ENCODE results near the gene ISCA2.

Gene ISCA2

GRCh38 chr14:74510959-74511409 is 17.4 kb downstream of the ISCA2 start:
- ATAC-seq (ENCODE audit: insufficient read depth, low read depth) (no peak), DNase-seq (no peak)
- no peaks in the 10 kb centered on the region for H4K20me1 ChIP-seq (ENCODE audit: insufficient read depth, low read length)
- no peak overlapping the region for H3K4me2 ChIP-seq (ENCODE audit: insufficient read depth, low read length)
- H3K9ac ChIP-seq (ENCODE audit: low read depth, low read length): no peak overlapping the region
- H3K9me3 ChIP-seq (ENCODE audit: insufficient read depth, low read length, severe bottlenecking): no peaks in the 10 kb centered on the region
- TF ChIP-seq CTCF (IDR thresholded peaks at IDR 0.05; ENCODE audit: borderline replicate concordance, extremely low read depth, low read length, poor library complexity, severe bottlenecking) (no peak), EZH2 (IDR thresholded peaks at IDR 0.05; ENCODE audit: borderline replicate concordance, low read depth, low read length, severe bottlenecking) (no peak)
- no peaks in the 10 kb centered on the region for H3K79me2 ChIP-seq (ENCODE audit: insufficient read depth, low read length)
- H3K27me3 ChIP-seq (ENCODE audit: insufficient read depth, low read length, poor library complexity): no peaks in the 10 kb centered on the region
- no peak overlapping the region for H3K4me3 ChIP-seq (ENCODE audit: low read depth in 1 of 2, low read length in 2 of 2)
- H3K4me1 ChIP-seq (ENCODE audit: insufficient read depth, low read length): peaks cover 15% of the 10 kb centered on the region
- H3K36me3 ChIP-seq (ENCODE audit: insufficient read depth, low read length): no peaks in the 10 kb centered on the region
- no peak overlapping the region for H3K27ac ChIP-seq (ENCODE audit: low read length)
- H2AFZ ChIP-seq (ENCODE audit: low read depth, low read length): no peak overlapping the region

GRCh38 chr14:74511966-74512830 is 18.6 kb downstream of the ISCA2 start:
- no peak overlapping the region for H3K4me2 ChIP-seq (ENCODE audit: insufficient read depth, low read length)
- no peak overlapping the region for H3K9ac ChIP-seq (ENCODE audit: low read depth, low read length)
- H3K9me3 ChIP-seq (ENCODE audit: insufficient read depth, low read length, severe bottlenecking): no peaks in the 10 kb centered on the region
- no peaks in the 10 kb centered on the region for H3K27me3 ChIP-seq (ENCODE audit: insufficient read depth, low read length, poor library complexity)
- ATAC-seq (ENCODE audit: insufficient read depth, low read depth) (no peak), DNase-seq (no peak)
- TF ChIP-seq EZH2 (IDR thresholded peaks at IDR 0.05; ENCODE audit: borderline replicate concordance, low read depth, low read length, severe bottlenecking) (no peak), CTCF (IDR thresholded peaks at IDR 0.05; ENCODE audit: borderline replicate concordance, extremely low read depth, low read length, poor library complexity, severe bottlenecking) (no peak)
- no peak overlapping the region for H3K4me3 ChIP-seq (ENCODE audit: low read depth in 1 of 2, low read length in 2 of 2)
- no peaks in the 10 kb centered on the region for H4K20me1 ChIP-seq (ENCODE audit: insufficient read depth, low read length)
- no peaks in the 10 kb centered on the region for H3K79me2 ChIP-seq (ENCODE audit: insufficient read depth, low read length)
- no peaks in the 10 kb centered on the region for H3K36me3 ChIP-seq (ENCODE audit: insufficient read depth, low read length)
- H2AFZ ChIP-seq (ENCODE audit: low read depth, low read length): no peak overlapping the region
- H3K27ac ChIP-seq (ENCODE audit: low read length): no peak overlapping the region
- peaks cover 15% of the 10 kb centered on the region for H3K4me1 ChIP-seq (ENCODE audit: insufficient read depth, low read length)

- no peak for TF ChIP-seq EZH2 (IDR thresholded peaks at IDR 0.05; ENCODE audit: borderline replicate concordance, low read depth, low read length, severe bottlenecking)
- no peak for TF ChIP-seq CTCF (IDR thresholded peaks at IDR 0.05; ENCODE audit: borderline replicate concordance, extremely low read depth, low read length, poor library complexity, severe bottlenecking)
- no peaks in the 10 kb centered on the region for H3K79me2 ChIP-seq (ENCODE audit: insufficient read depth, low read length)
- peak overlapping the region; percentile 7; the same call in 1 of the 2 replicates for H3K9ac ChIP-seq (ENCODE audit: low read depth, low read length)
- H3K36me3 ChIP-seq (ENCODE audit: insufficient read depth, low read length): no peaks in the 10 kb centered on the region
- H4K20me1 ChIP-seq (ENCODE audit: insufficient read depth, low read length): no peaks in the 10 kb centered on the region
- ATAC-seq (ENCODE audit: insufficient read depth, low read depth) (peak; percentile 80), DNase-seq (peak; percentile 63)
- H3K4me1 ChIP-seq (ENCODE audit: insufficient read depth, low read length): peaks cover 15% of the 10 kb centered on the region
- H3K4me3 ChIP-seq (ENCODE audit: low read depth in 1 of 2, low read length in 2 of 2): peak overlapping the region in 1 of 2 experiments; percentile 45; a peak in 2 of 4 replicates
- H3K9me3 ChIP-seq (ENCODE audit: insufficient read depth, low read length, severe bottlenecking): no peaks in the 10 kb centered on the region
- H3K27ac ChIP-seq (ENCODE audit: low read length): peak overlapping the region; percentile 39; the same call in 1 of the 2 replicates
- peak overlapping the region; percentile 48; the same call in 1 of the 2 replicates for H2AFZ ChIP-seq (ENCODE audit: low read depth, low read length)
- H3K27me3 ChIP-seq (ENCODE audit: insufficient read depth, low read length, poor library complexity): no peaks in the 10 kb centered on the region
- H3K4me2 ChIP-seq (ENCODE audit: insufficient read depth, low read length): peak overlapping the region; percentile 63
These were observed 20.9 kb downstream of the ISCA2 start for GRCh38 chr14:74514471-74514941.
